Activated CD4-positive, alpha-beta T cell treated with anti-CD3 and anti-CD28 coated beads, Interleukin-2, amount 50 U/mL, for 24 hours (primary cell): ENCODE data around the gene DHRSX.
"Not testable (repeated sequence)": the region's sequence is repeated elsewhere in the genome, so short reads cannot be mapped to it uniquely, and the experiment has no call there.

ENCODE experiments used
- DNase-seq, 2 donors: peaks; one replicate each; pipeline ENCODE4 v3.0.0-alpha.2; 2020; ENCODE audit warnings: low read depth in 1 of 2, low spot score in 1 of 2

DHRSX gene

GRCh38 chrX:2498781-2499302 is 1.9 kb downstream of the DHRSX start:
- no peak for DNase-seq

- no peak for DNase-seq
These were observed 2.6 kb downstream of the DHRSX start for GRCh38 chrX:2497961-2498780.

DNA sequence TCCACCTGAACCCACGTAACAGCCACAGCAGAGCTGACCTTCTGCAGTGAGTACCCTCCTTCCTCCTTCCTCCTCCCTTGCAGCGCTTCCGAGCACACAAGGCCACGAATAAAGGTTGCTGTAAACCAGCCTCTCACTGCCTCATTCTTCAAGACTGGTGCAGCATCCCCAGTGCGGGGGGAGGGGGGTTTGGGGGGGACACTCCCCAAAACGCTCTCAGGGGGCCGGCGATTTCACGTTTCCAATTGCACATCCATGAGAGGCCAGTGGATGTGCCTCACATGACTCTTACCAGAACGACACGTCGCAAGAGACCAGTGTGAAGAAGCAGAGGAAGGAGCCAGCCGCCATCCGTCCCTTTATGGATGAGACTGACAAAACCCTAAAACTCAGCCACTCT is 5.2 kb downstream of the DHRSX start:
- no peak for DNase-seq

DNA sequence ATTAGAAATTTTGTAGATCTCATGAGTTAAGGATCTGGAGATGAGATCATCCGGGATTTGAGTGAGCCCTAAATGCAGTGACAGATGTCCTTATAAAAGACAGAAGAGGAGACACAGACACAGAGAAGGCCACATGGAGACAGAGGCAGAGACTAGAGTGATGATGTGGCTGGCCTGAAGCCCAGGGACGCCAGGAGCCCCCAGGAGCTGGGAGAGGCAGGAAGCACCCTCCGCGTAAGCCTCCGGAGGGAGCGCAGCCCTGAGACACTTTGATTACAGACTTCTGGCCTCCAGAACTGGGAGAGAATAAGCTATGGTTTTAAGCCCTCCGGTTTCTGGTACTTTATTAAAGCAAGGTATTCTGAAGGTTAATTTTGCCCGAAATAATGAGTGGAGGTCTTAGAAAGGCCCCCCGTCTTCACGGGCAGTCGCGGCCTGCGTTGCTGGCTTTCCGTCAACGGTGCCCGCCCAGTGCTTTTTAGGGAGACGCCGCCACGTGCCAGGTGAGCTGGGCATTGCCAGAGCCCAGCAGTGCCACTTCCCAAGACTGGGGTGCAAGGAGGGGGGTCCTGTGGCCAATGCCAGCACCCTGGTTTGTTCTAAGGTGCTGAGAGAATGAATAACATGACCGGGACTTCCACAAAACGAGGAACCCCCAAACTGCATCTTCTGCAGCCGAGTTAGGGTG is 8.1 kb downstream of the DHRSX start:
- DNase-seq, result no peak

GRCh38 chrX:2490634-2491033 is 10.1 kb downstream of the DHRSX start:
- DNase-seq, result no peak

DNA sequence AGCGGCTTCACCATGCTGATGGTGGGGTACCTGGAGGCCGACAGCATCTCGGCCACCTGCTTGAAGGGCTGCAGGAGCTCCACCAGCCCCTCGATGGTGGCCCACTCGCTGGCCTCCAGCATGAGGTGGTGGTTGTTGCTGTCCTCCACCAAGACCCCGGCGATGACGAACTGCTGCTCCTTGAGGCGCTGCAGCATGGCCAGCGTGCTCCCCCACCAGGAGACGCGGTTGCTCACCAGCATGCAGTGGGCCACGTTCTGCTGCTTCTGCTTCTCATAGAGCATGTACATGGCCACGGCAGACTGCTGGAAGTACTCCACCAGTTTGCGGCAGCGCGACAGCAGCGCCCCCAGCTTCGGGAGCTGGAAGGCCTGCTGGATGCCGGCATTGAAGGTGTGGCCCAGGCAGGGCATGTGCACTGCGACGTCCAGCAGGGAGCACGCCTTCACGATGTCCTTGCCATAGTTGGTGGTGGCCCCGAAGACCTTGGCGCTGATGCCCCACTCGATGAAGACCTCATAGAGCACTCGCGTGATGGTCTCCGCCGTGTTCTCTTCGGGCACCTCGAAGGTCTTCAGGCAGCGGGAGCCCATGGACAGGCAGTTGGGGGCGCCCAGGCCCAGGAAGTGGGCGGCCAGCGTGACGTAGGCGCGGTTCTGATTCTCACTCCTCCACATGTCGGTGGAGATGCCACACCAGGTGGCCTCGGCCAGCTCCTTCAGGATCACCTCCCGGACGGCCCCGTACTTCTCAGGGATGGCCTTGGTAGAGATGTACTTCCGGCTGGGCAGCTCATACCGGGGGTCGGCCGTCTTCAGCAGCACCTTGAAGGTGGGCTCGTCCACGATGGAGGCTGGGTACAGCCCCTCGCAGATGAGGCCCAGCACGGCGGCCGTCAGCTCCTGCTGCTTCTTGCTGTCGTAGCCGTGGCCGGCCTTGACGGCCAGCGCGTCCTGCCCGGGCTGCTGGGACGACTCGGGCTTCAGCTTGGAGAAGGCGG is 11.0 kb downstream of the DHRSX start:
- no peak for DNase-seq

DNA sequence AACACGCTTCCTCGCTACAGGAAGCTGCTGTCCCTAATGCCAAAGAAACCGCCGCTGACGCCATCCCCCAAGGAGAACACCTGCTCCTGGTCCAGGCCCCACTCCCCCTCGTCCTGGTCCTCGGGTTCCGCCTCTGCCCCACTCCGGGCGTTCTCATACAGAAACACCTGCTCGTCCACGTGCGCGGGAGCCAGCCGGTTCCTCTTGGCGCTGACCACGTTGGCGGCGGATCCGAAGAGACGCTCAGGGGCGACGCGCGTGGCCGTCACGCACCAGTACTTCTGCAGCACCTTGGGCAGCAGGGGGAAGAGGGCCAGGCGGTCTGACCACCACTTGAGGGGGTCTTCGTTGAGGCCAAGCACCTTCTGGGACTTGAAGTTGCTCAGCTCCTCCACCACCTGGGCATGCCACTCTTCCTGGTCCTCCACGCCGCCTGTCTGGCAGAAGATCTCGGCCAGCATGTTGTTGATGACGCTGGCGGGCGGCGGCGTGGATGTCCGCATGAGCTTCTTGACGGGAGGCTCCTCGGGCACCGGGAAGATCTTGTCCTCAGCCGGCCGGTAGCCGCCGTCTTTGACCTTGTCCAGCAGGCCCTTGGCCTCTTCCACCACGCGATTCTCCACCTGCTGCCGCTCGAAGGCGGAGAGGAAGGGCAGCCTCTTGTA is 12.0 kb downstream of the DHRSX start:
- no peak for DNase-seq

DNA sequence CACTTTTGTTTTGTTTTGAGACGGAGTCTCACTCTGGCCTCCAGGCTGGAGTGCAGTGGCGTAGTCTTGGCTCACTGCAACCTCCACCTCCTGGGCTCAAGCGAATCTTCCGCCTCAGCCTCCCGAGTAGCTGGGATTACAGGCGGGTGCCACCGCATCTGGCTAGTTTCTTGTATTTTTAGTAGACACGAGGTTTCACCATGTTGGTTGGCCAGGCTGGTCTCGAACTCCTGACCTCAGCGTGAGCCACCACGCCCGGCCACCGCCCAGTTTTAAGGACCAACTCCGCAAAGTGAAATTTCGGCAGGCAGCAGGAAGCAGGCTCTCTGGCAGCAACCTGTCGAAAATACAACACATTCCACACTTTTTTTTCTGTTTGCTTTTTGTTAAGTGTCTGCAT is 13.4 kb downstream of the DHRSX start:
- no peak for DNase-seq

DNA sequence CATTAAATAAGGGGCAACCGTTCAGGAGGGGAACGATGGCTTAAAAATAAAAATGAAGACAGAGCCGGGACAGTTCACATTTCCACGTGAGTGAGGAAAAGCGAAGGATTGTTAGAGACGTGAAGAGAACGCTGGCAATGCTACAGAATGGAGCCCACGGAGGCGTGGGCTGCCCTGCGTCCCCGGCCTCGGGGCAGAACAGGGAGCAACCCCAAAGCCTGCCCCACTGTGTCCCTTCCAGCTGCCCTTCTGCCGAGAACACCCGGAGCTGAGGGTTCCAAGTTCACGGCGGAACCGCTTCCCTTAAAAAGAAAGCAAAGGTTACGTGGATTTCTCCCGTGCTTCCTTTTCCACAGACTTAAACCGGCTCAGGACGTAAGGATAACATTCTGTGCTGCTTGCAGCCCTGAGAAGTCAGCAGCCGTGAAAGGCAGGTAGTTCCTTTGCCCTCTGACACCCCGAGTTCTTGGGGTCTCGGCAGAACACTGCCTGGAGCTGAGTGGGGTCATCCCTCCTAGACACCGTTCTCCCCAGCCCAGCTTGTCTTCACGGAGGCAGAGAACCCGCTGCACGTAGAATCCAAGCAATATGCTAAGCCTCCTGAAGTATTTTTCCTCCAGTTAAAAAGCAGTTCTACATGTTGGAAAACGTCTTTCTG is 14.2 kb downstream of the DHRSX start:
- no peak for DNase-seq

GRCh38 chrX:2485789-2486345 is 14.9 kb downstream of the DHRSX start:
- DNase-seq, result no peak

GRCh38 chrX:2484721-2485648 is 15.8 kb downstream of the DHRSX start:
- DNase-seq, result no peak

DNA sequence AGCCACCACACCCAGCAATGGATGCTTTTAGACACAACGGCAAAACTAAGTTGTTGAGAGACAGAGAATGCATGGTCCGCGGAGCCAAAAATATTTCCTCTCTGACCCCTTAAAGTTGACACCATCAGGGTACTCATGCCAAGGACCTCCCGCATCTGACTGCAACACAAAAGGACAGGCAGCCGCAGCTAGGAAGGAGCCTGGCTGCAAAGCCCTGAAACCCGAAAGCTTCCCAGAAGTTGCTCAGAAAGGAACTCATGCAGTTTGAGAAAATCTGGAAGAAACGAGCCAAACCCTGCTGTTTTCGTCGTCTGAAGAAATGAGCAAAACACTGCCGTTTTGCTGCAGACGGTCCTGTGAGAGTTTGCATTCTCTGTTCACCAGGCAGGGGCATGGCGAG is 16.5 kb downstream of the DHRSX start:
- no peak for DNase-seq

GRCh38 chrX:2483398-2484060 is 17.2 kb downstream of the DHRSX start:
- DNase-seq, result no peak

DNA sequence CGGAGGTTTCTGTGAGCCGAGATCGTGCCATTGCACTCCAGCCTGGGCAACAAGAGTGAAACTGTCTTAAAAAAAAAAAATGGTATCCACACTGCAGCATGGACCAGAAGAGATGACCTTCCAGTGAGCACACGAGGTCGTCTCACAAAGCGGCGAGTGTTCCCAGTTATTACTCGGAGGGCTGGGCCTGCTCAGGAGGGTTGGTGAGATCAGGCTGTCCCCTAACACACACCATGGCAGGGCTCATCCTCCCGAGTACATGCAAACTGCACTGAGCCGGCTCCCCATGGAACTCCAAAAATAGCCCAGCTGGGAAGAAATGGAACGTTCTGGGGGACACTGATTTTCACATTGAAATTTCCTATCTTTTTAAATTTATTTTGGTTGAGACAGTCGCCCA is 19.2 kb downstream of the DHRSX start:
- not testable (repeated sequence) for DNase-seq

GRCh38 chrX:2479982-2480381 is 20.8 kb downstream of the DHRSX start:
- not testable (repeated sequence) for DNase-seq

GRCh38 chrX:2479420-2479780 is 21.4 kb downstream of the DHRSX start:
- DNase-seq, result no peak

- DNase-seq, result no peak
These were observed 22.0 kb downstream of the DHRSX start for GRCh38 chrX:2478546-2479419.
